IMR-90 (cell line): ENCODE results near the gene ATP8B4. TPM values are rescaled to one million over a fixed set of nuclear protein-coding genes. Genes with fewer than 3 reads are reported as not detected.

Experiments
- ATAC-seq: fragments of 200-7000 bp; cut with Tn5 transposase; 2 replicates; pipeline ENCODE4 v1.9.1; 2020; ENCODE audit warnings: low read depth, mild to moderate bottlenecking, moderate library complexity
- BruUV-seq: library from RNA; stranded (reverse); fragments of 400-500 nt; replicated peaks from 2 replicates; lab custom pipeline; 2021; lab: Mats Ljungman, UMichigan
- CTCF ChIA-PET: fragments of 300-600 bp; formaldehyde crosslinking; extraction: SDS; loops from one replicate; lab custom pipeline; 2021; ENCODE audit warnings: antibody characterized with exemption; lab: Yijun Ruan, JAX
- POLR2A ChIA-PET: fragments of 300-600 bp; sonication (Branson Sonifier 250); formaldehyde crosslinking; loops from one replicate; lab custom pipeline; 2022; ENCODE audit warnings: antibody characterized with exemption; ENCODE audit not compliant: unreplicated experiment; lab: Charles Lee
- DNase-seq: peaks from one replicate; pipeline ENCODE4 v3.0.0; 2013
- H2AFZ ChIP-seq: replicated peaks from 2 replicates; pipeline ENCODE3; 2013; ENCODE audit warnings: low read length, mild to moderate bottlenecking; ENCODE audit not compliant: poor library complexity
- H2AK5ac ChIP-seq: 2 replicates; pipeline ENCODE4 v1.6.1; 2013; ENCODE audit warnings: low read depth, low read length, inconsistent platforms
- H2AK9ac ChIP-seq: replicated peaks from 2 replicates; pipeline ENCODE3; 2013; ENCODE audit warnings: mild to moderate bottlenecking, low read depth, low read length, moderate library complexity; ENCODE audit not compliant: poor library complexity
- H2BK120ac ChIP-seq: 2 replicates; pipeline ENCODE4 v1.6.1; 2013; ENCODE audit warnings: low read depth, low read length, inconsistent platforms
- H2BK15ac ChIP-seq: 3 replicates; pipeline ENCODE4 v1.6.1; 2013; ENCODE audit warnings: low read depth, low read length, inconsistent platforms
- H2BK20ac ChIP-seq: 2 replicates; pipeline ENCODE4 v1.6.1; 2013; ENCODE audit warnings: low read depth, mild to moderate bottlenecking, inconsistent platforms, low read length, moderate library complexity
- H2BK5ac ChIP-seq: 2 replicates; pipeline ENCODE4 v1.6.1; 2013; ENCODE audit warnings: mild to moderate bottlenecking, low read depth, low read length, inconsistent platforms; ENCODE audit not compliant: poor library complexity, severe bottlenecking
- H3K14ac ChIP-seq: replicated peaks from 2 replicates; pipeline ENCODE4 v1.6.1; 2013; ENCODE audit warnings: low read depth, low read length, inconsistent platforms
- H3K18ac ChIP-seq: 2 replicates; pipeline ENCODE4 v1.6.1; 2013; ENCODE audit warnings: low read depth, low read length, control low read depth
- H3K23ac ChIP-seq: 2 replicates; pipeline ENCODE4 v1.6.1; 2013; ENCODE audit warnings: low read depth, low read length, inconsistent platforms
- H3K27ac ChIP-seq: 2 replicates; pipeline ENCODE4 v1.5.1; 2013; ENCODE audit warnings: mild to moderate bottlenecking, control low read depth, low read length; ENCODE audit not compliant: insufficient read depth
- H3K27me3 ChIP-seq: 2 replicates; pipeline ENCODE4 v1.6.1; 2013; ENCODE audit warnings: low read length; ENCODE audit not compliant: control insufficient read depth, insufficient read depth
- H3K36me3 ChIP-seq: 2 replicates; pipeline ENCODE4 v1.6.1; 2013; ENCODE audit warnings: low read length, mixed read lengths; ENCODE audit not compliant: control insufficient read depth, insufficient read depth
- H3K4ac ChIP-seq: 2 replicates; pipeline ENCODE4 v1.6.1; 2013; ENCODE audit warnings: low read depth, low read length, inconsistent platforms
- H3K4me1 ChIP-seq: 2 replicates; pipeline ENCODE4 v1.6.1; 2013; ENCODE audit warnings: low read length, mixed read lengths; ENCODE audit not compliant: control insufficient read depth, insufficient read depth
- H3K4me2 ChIP-seq: 2 replicates; pipeline ENCODE4 v1.6.1; 2013; ENCODE audit warnings: low read depth, mild to moderate bottlenecking, control low read depth, low read length, moderate library complexity
- H3K4me3 ChIP-seq: 2 replicates; pipeline ENCODE4 v1.5.1; 2013; ENCODE audit warnings: low read depth, mild to moderate bottlenecking, control low read depth, low read length, moderate library complexity; ENCODE audit not compliant: insufficient read depth
- H3K56ac ChIP-seq: 2 replicates; pipeline ENCODE4 v1.6.1; 2013; ENCODE audit warnings: low read length, inconsistent platforms; ENCODE audit not compliant: insufficient read depth; ENCODE audit errors: extremely low read depth
- H3K79me1 ChIP-seq, 2 experiments: 2 replicates each; pipeline ENCODE4 v1.6.1; 2013; ENCODE audit warnings: low read length in 2 of 2, inconsistent platforms in 1 of 2, low read depth in 1 of 2
- H3K9ac ChIP-seq: 2 replicates; pipeline ENCODE4 v1.6.1; 2013; ENCODE audit warnings: low read depth, low read length, control low read depth
- H3K9me1 ChIP-seq: 2 replicates; pipeline ENCODE4 v1.6.1; 2013; ENCODE audit warnings: low read length, inconsistent platforms; ENCODE audit not compliant: insufficient read depth
- H3K9me3 ChIP-seq: 2 replicates; pipeline ENCODE4 v1.6.1; 2013; ENCODE audit warnings: low read length; ENCODE audit not compliant: control insufficient read depth, insufficient read depth
- H4K20me1 ChIP-seq: 2 replicates; pipeline ENCODE4 v1.6.1; 2013; ENCODE audit warnings: low read length, inconsistent platforms; ENCODE audit not compliant: insufficient read depth
- H4K5ac ChIP-seq: 2 replicates; pipeline ENCODE4 v1.6.1; 2013; ENCODE audit warnings: mild to moderate bottlenecking, low read depth, low read length, control low read depth
- H4K8ac ChIP-seq, 2 experiments: 2 replicates each; pipeline ENCODE4 v1.6.1; 2013; ENCODE audit warnings: low read depth in 2 of 2, low read length in 2 of 2, control low read depth in 1 of 2, inconsistent platforms in 1 of 2
- H4K91ac ChIP-seq: 2 replicates; pipeline ENCODE4 v1.6.1; 2013; ENCODE audit warnings: low read depth, low read length, inconsistent platforms; ENCODE audit not compliant: insufficient read depth
- BHLHE40 ChIP-seq: fragments of 150-350 bp; IDR thresholded peaks from 2 replicates; pipeline ENCODE4 v1.6.1; 2016; ENCODE audit warnings: mild to moderate bottlenecking, low read depth, low read length
- CEBPB ChIP-seq: IDR thresholded peaks from 2 replicates; pipeline ENCODE4 v1.6.1; 2012; ENCODE audit warnings: low read depth, low read length, improper control_type of control experiment
- CHD1 ChIP-seq: IDR thresholded peaks from 2 replicates; pipeline ENCODE4 v1.6.1; 2012; ENCODE audit warnings: low read depth, low read length, improper control_type of control experiment
- CTCF ChIP-seq: conservative IDR thresholded peaks from 2 replicates; pipeline ENCODE4 v1.5.1; 2012; ENCODE audit warnings: mild to moderate bottlenecking, low read depth, low read length, improper control_type of control experiment
- ELK1 ChIP-seq: fragments of 150-350 bp; IDR thresholded peaks from 2 replicates; pipeline ENCODE4 v1.6.1; 2016; ENCODE audit warnings: low read depth, mild to moderate bottlenecking, low read length, moderate library complexity, borderline replicate concordance
- FOS ChIP-seq: fragments of 150-350 bp; IDR thresholded peaks from 2 replicates; pipeline ENCODE4 v1.6.1; 2016; ENCODE audit warnings: low read depth, low read length
- MAFK ChIP-seq: IDR thresholded peaks from 2 replicates; pipeline ENCODE4 v1.6.1; 2012; ENCODE audit warnings: low read depth, low read length, improper control_type of control experiment
- MAZ ChIP-seq: IDR thresholded peaks from 2 replicates; pipeline ENCODE4 v1.6.1; 2012; ENCODE audit warnings: low read depth, mild to moderate bottlenecking, low read length, improper control_type of control experiment, moderate library complexity, borderline replicate concordance
- MXI1 ChIP-seq: IDR thresholded peaks from 2 replicates; pipeline ENCODE4 v1.6.1; 2012; ENCODE audit warnings: low read depth, mild to moderate bottlenecking, low read length, moderate library complexity, borderline replicate concordance
- NFE2L2 ChIP-seq: fragments of 150-350 bp; IDR thresholded peaks from 2 replicates; pipeline ENCODE4 v1.6.1; 2016; ENCODE audit warnings: low read depth, mild to moderate bottlenecking, low read length
- POLR2A ChIP-seq: IDR thresholded peaks from 2 replicates; pipeline ENCODE4 v1.6.1; 2012; ENCODE audit warnings: mild to moderate bottlenecking, low read depth, low read length
- RAD21 ChIP-seq: IDR thresholded peaks from 2 replicates; pipeline ENCODE4 v1.6.1; 2012; ENCODE audit warnings: low read length, improper control_type of control experiment
- RCOR1 ChIP-seq: IDR thresholded peaks from 2 replicates; pipeline ENCODE4 v1.6.1; 2012; ENCODE audit warnings: mild to moderate bottlenecking, low read length, improper control_type of control experiment; ENCODE audit not compliant: insufficient replicate concordance
- RFX5 ChIP-seq: IDR thresholded peaks from 2 replicates; pipeline ENCODE4 v1.8.0; 2012; ENCODE audit warnings: low read depth, mild to moderate bottlenecking, low read length, moderate library complexity
- SMC3 ChIP-seq: fragments of 150-350 bp; IDR thresholded peaks from 2 replicates; pipeline ENCODE4 v1.6.1; 2016; ENCODE audit warnings: low read depth, mild to moderate bottlenecking, antibody characterized with exemption, low read length, moderate library complexity
- USF2 ChIP-seq: fragments of 150-350 bp; IDR thresholded peaks from 2 replicates; pipeline ENCODE4 v1.6.1; 2017; ENCODE audit warnings: mild to moderate bottlenecking, antibody characterized with exemption, low read length, low read depth
- WGBS, 2 experiments: methylation state at CpG; one replicate each; pipeline versions ENCODE4 v1.1.5 to v1.1.7; 2013; ENCODE audit warnings: missing lambda C conversion rate in 2 of 2; ENCODE audit not compliant: insufficient read length in 1 of 2; ENCODE audit errors: extremely low coverage in 2 of 2; 5-methylcytosine and 5-hydroxymethylcytosine counted together
- dilution Hi-C: fragments of 300-500 bp; cut with HindIII; formaldehyde crosslinking; loops from one replicate; pipeline ENCODE4 v1.14.3; 2018; ENCODE audit warnings: low sequenced_read_pairs; ENCODE audit not compliant: unreplicated experiment
- in situ Hi-C: fragments of 300-500 bp; cut with MboI; formaldehyde crosslinking; loops from 3 replicates; pipeline ENCODE4 v1.14.3; 2019; ENCODE audit warnings: low sequenced_read_pairs, inconsistent platforms, mixed read lengths
- intact Hi-C: fragments of 100-400 bp; cut with micrococcal nuclease; formaldehyde crosslinking; loops from 2 replicates; pipeline ENCODE4 v1.10.0; 2022
- polyA plus RNA-seq, 3 experiments: library from polyadenylated mRNA; depleted of rRNA; stranded (reverse); fragments of >200 nt; gene quantifications; 2 replicates each; pipeline ENCODE4 v1.2.3, GENCODE V29; 2012; ENCODE audit warnings: low replicate concordance in 1 of 3
- total RNA-seq: library from RNA; depleted of rRNA; stranded (reverse); fragments of >200 nt; gene quantifications from 2 replicates; pipeline ENCODE4 v1.2.3, GENCODE V29; 2012

ATP8B4 gene
- total and polyA plus RNA-seq, 2 of the 4 experiments (the other 2 are of a cell fraction) = 0.12 to 0.54 TPM

GRCh38 chr15:50065279-50065678 lies 53.8 kb downstream of the ATP8B4 start:
- no peak overlapping the region for H3K4ac ChIP-seq
- H3K27me3 ChIP-seq = no peaks in the 10 kb centered on the region
- H3K56ac ChIP-seq = no peak overlapping the region
- H3K36me3 ChIP-seq = no peaks in the 10 kb centered on the region
- dilution Hi-C loops (no loop called here), intact Hi-C loops (no loop called here), in situ Hi-C loops (no loop called here)
- ChIA-PET POLR2A (no interaction called here), CTCF (no interaction called here)
- H2AK5ac ChIP-seq = no peak overlapping the region
- no peak overlapping the region for H3K18ac ChIP-seq
- no peak overlapping the region for H3K4me2 ChIP-seq
- no peak overlapping the region for H4K8ac ChIP-seq
- no peaks in the 10 kb centered on the region for H3K79me1 ChIP-seq
- BruUV-seq = no TSS peak
- no peak overlapping the region for H2BK15ac ChIP-seq
- no peak overlapping the region for H2AFZ ChIP-seq
- no CpG with 5 or more reads among the region's 2 CpGs for WGBS, 2 experiments
- no peak overlapping the region for H2BK5ac ChIP-seq
- no peak overlapping the region for H3K27ac ChIP-seq
- no peaks in the 10 kb centered on the region for H3K4me1 ChIP-seq
- H3K23ac ChIP-seq = no peak overlapping the region
- no peak overlapping the region for H2BK20ac ChIP-seq
- DNase-seq = no peak
- no peaks in the 10 kb centered on the region for H3K9me3 ChIP-seq
- H4K91ac ChIP-seq = no peak overlapping the region
- H2BK120ac ChIP-seq = no peak overlapping the region
- H4K5ac ChIP-seq = no peak overlapping the region
- TF ChIP-seq POLR2A (no peak), MXI1 (no peak), CEBPB (no peak), RCOR1 (no peak), RAD21 (no peak), CHD1 (no peak), ELK1 (no peak), SMC3 (no peak), MAFK (no peak), CTCF (no peak), RFX5 (no peak), MAZ (no peak), FOS (no peak), NFE2L2 (no peak), BHLHE40 (no peak), USF2 (no peak)
- H4K20me1 ChIP-seq = no peaks in the 10 kb centered on the region
- no peak overlapping the region for H3K14ac ChIP-seq
- H3K9me1 ChIP-seq = 0 out of 2 replicates have a peak, but pooled peaks cover 3% of the 10 kb centered on the region
- no peak for ATAC-seq
- H3K9ac ChIP-seq = no peak overlapping the region
- H2AK9ac ChIP-seq = no peak overlapping the region
- H3K4me3 ChIP-seq = no peak overlapping the region
